ENCODE data around the gene INF2. TPM values are rescaled to one million over a fixed set of nuclear protein-coding genes. Genes with fewer than 3 reads are reported as not detected.

INF2 gene
- total and polyA plus RNA-seq, 9 of the 15 experiments (the other 6 are each of a cell fraction or from before 2014, with no cell fraction given), result 0.56 to 31.3 (median 7.8) TPM

DNA sequence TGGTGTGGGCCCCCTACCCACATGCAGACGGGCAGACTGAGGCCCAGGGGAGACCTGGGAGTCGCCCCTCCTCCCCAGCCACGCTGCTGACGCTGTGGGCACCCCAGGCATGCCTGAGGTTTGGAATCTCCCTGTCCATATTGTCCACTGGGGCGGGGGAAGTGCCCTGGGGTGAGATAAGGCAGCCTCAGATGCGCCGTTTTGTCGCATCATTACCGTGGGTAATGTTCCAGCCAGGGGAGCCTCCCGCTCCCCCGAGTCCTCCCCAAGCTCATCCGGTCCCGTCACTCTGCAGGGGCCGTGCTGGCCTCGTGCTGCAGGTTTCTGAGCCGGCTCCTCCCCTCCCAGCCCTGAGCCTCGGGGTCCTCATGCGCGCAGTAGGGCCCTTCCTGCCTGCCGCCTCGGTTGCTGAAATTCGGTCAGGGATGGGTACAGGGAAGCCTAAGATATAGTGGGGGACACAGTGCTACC lies 11.4 kb downstream of the INF2 start:
- H3K79me2 ChIP-seq (ENCODE audit: control insufficient read depth, insufficient read depth, low read length), result no peaks in the 10 kb centered on the region
- H3K9me3 ChIP-seq (replicated peaks; ENCODE audit: control insufficient read depth, insufficient read depth, low read depth, low read length), result no peaks in the 10 kb centered on the region
- H3K4me3 ChIP-seq, result no peak overlapping the region
- intact Hi-C loops (cut with micrococcal nuclease), result no loop called here
- in situ Hi-C loops (cut with MboI), result no loop called here
- no peaks in the 10 kb centered on the region for H3K27me3 ChIP-seq (ENCODE audit: control insufficient read depth in 2 of 2, insufficient read depth in 2 of 2, low read length in 2 of 2)
- CTCF ChIA-PET (ENCODE audit: low intra/inter-chr PET ratio), result no interaction called here
- H3K9me1 ChIP-seq (ENCODE audit: control insufficient read depth, insufficient read depth, low read length), result peaks cover 3% of the 10 kb centered on the region
- H3K27ac ChIP-seq (ENCODE audit: extremely low read depth, low read depth, low read length), result peak overlapping the region; percentile 70; the same call in 2 of the 3 replicates
- POLR2A ChIA-PET, result interaction anchor here (1.0 kb wide), 1 partner anchor 8 kb away, joined by 3 read pairs; no protein-coding TSS in a partner anchor
- BruUV-seq (replicated peaks), result no TSS peak
- 10% methylated on average over 8 of the region's 22 CpGs for WGBS (ENCODE audit: insufficient coverage, low coverage, missing lambda C conversion rate)
- H3K4me1 ChIP-seq (replicated peaks in 1 of 2; ENCODE audit: control insufficient read depth in 2 of 2, insufficient read depth in 2 of 2, low read length in 2 of 2), result peaks cover 15 to 69% of the 10 kb centered on the region in 2 experiments; a peak in 4 of 5 replicates
- 0 out of 2 replicates have a peak overlapping the region, but pooled peaks have one; percentile 10 for H2AFZ ChIP-seq (ENCODE audit: low read depth, low read length)
- peak overlapping the region; percentile 30 to 40; a peak in 3 of 4 replicates for H3K9ac ChIP-seq (ENCODE audit: insufficient read depth in 1 of 2, low read depth in 2 of 2, low read length in 2 of 2)
- peak overlapping the region; percentile 59 for H3K4me2 ChIP-seq (ENCODE audit: insufficient read depth, low read length)
- H3K36me3 ChIP-seq (ENCODE audit: control insufficient read depth, insufficient read depth, low read length), result peaks cover 44% of the 10 kb centered on the region
- no peaks in the 10 kb centered on the region for H4K20me1 ChIP-seq (replicated peaks; ENCODE audit: control insufficient read depth, insufficient read depth, low read length)
- DNase-seq (ENCODE audit: extremely low read depth in 1 of 4, low spot score in 3 of 4), result peak; percentile 56 to 88 (median 72)
- peak; percentile 86 for ATAC-seq
- FAIRE-seq, result peak; percentile 91
- TF ChIP-seq MTF1 (CRISPR knock-in tag; IDR thresholded peaks at IDR 0.05; ENCODE audit: borderline replicate concordance) (no peak), BRD4 (IDR thresholded peaks at IDR 0.05) (no peak), EP400 (IDR thresholded peaks at IDR 0.05) (peak; percentile 47; the same call in 1 of the 2 replicates), MYNN (IDR thresholded peaks at IDR 0.05) (peak; percentile 88), MYNN (CRISPR knock-in tag; IDR thresholded peaks at IDR 0.05) (no peak), HDAC3 (IDR thresholded peaks at IDR 0.05; ENCODE audit: borderline replicate concordance, partially characterized antibody) (peak; percentile 40), POLR2G (IDR thresholded peaks at IDR 0.05; ENCODE audit: low read depth, low read length) (0 out of 2 replicates have a peak, but pooled peaks have one; percentile 12), GATAD2A (IDR thresholded peaks at IDR 0.05) (0 out of 2 replicates have a peak, but pooled peaks have one; percentile 56), GABPB1 (CRISPR knock-in tag; IDR thresholded peaks at IDR 0.05) (0 out of 2 replicates have a peak, but pooled peaks have one; percentile 17), CXXC5 (CRISPR knock-in tag; IDR thresholded peaks at IDR 0.05) (peak; percentile 71), ZNF584 (CRISPR knock-in tag; IDR thresholded peaks at IDR 0.05; ENCODE audit: low read depth) (peak; percentile 30; the same call in 1 of the 2 replicates), STAT5A (IDR thresholded peaks at IDR 0.05; ENCODE audit: borderline replicate concordance, low read length) (peak; percentile 58; the same call in 1 of the 2 replicates), EWSR1 (IDR thresholded peaks at IDR 0.05; ENCODE audit: borderline replicate concordance, low read depth, partially characterized antibody) (no peak), JUND (IDR thresholded peaks at IDR 0.05; ENCODE audit: borderline replicate concordance, low read depth, low read length) (peak; percentile 47; the same call in 1 of the 2 replicates), JUND (tag; IDR thresholded peaks at IDR 0.05; ENCODE audit: borderline replicate concordance, low read depth, low read length) (peak; percentile 10; the same call in 1 of the 3 replicates)
- TF ChIP-seq, protein P1, sequence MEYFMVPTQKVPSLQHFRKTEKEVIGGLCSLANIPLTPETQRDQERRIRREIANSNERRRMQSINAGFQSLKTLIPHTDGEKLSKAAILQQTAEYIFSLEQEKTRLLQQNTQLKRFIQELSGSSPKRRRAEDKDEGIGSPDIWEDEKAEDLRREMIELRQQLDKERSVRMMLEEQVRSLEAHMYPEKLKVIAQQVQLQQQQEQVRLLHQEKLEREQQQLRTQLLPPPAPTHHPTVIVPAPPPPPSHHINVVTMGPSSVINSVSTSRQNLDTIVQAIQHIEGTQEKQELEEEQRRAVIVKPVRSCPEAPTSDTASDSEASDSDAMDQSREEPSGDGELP (CRISPR knock-in tag; IDR thresholded peaks at IDR 0.05; ENCODE audit: borderline replicate concordance), result peak; percentile 58; the same call in 1 of the 2 replicates
- TF ChIP-seq, protein P2, sequence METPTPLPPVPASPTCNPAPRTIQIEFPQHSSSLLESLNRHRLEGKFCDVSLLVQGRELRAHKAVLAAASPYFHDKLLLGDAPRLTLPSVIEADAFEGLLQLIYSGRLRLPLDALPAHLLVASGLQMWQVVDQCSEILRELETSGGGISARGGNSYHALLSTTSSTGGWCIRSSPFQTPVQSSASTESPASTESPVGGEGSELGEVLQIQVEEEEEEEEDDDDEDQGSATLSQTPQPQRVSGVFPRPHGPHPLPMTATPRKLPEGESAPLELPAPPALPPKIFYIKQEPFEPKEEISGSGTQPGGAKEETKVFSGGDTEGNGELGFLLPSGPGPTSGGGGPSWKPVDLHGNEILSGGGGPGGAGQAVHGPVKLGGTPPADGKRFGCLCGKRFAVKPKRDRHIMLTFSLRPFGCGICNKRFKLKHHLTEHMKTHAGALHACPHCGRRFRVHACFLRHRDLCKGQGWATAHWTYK (CRISPR knock-in tag; IDR thresholded peaks at IDR 0.05), result peak; percentile 49; the same call in 1 of the 2 replicates
- TF ChIP-seq, protein P3, sequence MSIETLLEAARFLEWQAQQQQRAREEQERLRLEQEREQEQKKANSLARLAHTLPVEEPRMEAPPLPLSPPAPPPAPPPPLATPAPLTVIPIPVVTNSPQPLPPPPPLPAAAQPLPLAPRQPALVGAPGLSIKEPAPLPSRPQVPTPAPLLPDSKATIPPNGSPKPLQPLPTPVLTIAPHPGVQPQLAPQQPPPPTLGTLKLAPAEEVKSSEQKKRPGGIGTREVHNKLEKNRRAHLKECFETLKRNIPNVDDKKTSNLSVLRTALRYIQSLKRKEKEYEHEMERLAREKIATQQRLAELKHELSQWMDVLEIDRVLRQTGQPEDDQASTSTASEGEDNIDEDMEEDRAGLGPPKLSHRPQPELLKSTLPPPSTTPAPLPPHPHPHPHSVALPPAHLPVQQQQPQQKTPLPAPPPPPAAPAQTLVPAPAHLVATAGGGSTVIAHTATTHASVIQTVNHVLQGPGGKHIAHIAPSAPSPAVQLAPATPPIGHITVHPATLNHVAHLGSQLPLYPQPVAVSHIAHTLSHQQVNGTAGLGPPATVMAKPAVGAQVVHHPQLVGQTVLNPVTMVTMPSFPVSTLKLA (conservative IDR thresholded peaks at IDR 0.05), result peak; percentile 58 to 81

Measured in K562 (cell line).